ENCODE data around the gene GAL3ST2.
"Not testable (repeated sequence)": the region's sequence is repeated elsewhere in the genome, so short reads cannot be mapped to it uniquely, and the experiment has no call there.

The GAL3ST2 gene

DNA sequence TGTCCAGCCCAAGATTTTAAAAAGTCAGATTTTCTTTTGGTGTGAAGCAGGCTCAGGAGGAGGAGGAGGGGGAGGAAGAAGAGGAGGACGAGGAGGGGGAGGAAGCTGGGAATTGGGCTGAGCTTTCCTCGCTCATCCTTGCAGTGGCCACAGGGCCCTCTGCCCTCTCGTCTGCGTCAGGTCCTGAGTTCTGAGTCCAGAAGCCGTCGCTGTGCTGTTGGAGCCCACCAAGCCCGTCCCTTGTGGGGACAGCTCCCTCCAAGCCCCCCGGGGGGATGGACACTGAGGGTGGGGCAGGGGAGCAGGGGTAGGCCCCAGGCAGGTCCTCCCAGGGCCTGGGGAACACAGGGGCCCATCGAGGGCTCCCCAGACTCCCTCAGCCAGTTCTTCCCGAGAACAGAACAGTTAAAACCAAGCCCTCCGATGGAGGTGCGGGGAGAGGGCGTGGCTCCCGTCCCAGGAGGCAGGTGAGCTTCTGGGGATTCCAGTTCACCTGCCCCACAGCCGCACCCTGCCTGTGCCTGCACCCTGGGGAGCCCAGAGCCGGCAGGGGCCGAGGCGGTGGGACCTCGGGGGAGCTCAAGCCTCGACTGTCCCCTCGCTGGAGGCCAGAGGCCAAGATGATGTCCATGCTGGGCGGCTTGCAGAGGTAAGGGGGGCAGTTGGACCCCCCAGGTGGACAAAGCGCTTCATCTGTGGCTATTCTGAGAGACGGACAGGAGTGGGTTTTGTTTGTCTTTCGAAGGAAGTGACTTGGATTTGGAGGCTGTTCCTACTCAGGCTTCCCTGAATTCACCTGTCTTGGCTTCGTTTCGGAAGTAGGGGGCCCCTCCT lies at the start of gene GAL3ST2:
Gene GAL3ST2 (plus strand): TSS at position 487 of the 834 bp plus-strand sequence. CDS start 134 bp downstream, at position 621.
- DNase-seq, result peak in 1 of 2 donors; percentile 6

DNA sequence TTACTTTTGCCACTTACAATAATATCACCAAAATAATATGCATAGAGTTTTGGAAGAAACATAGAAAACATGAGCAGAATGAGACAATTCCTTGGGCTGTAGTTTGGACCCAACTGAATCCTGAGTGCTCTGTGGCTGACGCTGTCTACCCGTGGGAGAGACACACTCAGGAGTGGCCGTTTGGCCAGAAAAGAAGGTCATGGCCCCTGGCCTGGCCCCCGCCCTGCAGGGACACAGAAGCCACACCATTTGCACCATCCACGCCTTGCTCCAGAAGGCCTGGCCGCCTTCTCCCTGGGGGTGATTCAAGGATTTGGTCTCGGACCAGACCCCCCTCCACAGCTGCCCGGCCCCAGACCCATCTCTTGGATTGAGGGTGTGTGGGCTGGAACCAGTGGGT lies 48.6 kb upstream of the GAL3ST2 start:
- no peak for DNase-seq

DNA sequence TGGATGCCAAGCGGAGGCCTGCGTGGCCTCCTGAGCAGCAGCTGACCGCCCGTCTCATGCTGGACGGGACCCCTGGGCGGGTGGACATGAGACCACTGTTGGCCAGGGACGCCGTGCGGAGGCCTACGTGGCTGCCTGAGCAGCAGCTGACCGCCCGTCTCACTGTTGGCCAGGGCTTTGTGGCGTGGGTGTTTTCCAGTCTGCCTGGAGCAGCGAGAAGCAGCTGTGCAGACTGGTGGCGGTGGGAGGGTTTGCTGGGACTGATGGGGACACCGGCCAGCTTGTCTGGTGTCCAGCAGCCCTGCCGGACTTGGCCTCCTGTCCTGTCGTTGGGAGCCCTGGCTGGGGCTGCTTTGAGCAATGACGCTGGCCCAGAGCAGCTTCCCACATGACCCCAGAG lies 48.0 kb upstream of the GAL3ST2 start:
- DNase-seq, result no peak

DNA sequence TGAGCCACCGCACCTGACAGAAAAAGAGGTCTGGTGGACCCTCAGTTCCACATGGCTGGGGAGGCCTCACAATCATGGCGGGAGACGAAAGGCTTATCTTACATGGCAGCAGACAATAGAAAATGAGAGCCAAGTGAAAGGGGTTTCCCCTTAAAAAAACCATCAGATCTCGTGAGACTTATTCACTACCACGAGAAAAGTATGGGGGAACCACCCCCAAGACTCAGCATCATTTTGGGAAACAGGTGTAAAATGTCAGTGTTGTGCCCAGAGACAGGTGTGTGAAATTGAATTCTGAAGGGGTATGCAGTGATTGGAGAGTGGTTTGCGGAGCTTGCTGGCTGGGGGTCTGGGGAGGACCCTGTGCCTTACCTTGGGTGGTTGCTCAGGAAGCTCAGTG lies 46.8 kb upstream of the GAL3ST2 start:
- DNase-seq, result no peak

DNA sequence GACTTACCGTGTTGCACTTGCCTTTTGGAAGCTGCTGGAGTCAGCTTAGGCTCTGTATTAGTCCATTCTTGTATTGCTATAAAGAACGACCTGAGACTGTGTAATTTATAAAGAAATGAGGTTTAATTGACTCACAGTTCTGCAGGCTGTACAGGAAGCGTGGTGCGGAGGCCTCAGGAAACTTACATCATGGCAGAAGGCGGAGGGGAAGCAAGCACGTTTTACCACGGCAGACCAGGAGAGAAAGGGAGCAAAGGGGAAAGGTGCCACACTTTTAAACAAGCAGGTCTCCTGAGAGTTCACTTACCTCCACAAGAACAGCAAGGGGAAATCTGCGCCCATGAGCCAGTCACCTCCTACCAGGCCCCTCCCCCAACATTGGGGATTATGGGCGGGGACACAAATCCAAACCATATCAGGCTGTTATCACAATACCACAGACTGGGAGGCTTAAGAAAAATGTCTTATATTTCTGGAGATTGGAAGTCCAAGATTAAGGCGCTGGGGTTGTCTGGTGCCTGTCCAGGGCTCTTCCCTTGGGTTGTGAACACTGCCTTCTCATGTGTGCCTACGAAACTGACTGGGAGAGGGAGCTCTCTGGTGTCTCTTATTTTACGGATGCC lies 45.8 kb upstream of the GAL3ST2 start:
- DNase-seq, result no peak

DNA sequence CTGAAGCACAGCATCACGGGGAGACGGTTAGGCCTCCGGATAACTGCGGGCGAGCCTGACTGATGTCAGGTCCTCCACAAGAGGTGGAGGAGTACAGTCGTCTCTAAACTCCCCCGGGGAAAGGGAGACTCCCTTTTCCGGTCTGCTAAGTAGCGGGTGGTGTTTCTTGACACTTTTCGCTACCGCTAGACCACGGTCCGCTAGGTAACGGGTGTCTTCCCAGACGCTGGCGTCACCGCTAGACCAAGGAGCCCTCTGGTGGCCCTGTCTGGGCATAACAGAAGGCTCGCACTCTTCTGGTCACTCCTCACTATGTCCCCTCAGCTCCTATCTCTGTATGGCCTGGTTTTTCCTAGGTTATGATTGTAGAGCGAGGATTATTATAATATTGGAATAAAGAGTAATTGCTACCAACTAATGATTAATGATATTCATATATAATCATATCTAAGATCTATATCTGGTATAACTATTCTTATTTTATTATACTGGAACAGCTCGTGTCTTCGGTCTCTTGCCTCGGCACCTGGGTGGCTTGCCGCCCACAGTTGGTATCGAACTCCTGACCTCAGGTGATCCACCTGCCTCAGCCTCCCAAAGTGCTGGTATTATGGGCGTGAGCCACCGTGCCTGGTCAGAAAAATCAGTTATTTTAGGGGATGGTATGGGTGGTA lies 44.0 kb upstream of the GAL3ST2 start:
- DNase-seq, result peak; percentile 51 to 62

DNA sequence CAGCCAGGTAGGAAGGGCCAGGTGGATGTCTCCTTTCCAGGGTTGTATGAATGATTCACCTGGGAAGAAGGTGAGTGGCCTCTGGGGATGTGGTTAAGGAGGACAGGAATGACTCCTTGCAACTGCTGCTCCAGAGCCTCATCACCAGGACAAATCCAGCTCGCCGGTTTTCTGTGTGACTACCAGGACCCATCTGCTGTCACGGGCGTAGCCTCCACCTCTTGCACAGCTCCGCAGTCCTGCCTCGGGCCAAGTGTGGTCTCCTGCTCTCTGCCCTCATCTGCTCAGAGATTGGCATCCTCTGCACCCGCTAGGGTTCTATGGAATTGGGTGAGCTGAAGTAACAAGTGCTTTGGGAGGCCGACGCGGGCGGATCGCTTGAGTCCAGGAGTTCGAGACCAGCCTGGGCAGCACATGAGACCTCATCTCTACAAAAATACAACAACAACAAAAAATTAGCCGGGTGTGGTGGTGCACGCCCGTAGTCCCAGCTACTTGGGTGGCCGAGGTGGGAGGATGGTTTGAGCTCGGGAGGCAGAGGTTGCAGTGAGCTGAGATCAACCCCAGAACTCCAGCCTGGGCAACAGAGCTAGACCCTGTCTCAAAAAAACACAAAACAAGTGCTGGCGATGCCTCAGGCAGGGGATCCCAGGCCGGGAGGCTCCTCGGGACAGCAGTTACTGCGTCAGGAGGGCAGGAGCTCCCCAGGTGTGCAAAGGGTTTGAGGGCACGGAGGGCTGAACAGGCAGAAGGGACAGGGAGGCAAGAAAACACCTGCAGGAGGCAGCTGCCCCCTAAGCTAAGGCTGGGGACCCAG lies 43.0 kb upstream of the GAL3ST2 start:
- DNase-seq, result no peak

DNA sequence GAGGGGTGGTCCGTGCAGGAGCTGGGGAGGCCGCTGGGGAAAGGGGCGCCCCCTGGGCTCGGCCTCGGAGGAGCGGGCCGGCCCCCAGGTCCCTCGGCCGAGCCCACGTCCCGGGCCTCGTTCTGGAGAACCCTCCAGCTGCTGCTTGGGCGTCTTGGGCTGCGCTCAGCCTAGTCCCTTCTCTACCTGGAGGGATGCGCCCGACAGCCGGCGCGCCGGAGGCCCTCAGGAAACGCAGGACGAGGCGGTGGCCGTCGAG lies 42.5 kb upstream of the GAL3ST2 start:
- no peak for DNase-seq

DNA sequence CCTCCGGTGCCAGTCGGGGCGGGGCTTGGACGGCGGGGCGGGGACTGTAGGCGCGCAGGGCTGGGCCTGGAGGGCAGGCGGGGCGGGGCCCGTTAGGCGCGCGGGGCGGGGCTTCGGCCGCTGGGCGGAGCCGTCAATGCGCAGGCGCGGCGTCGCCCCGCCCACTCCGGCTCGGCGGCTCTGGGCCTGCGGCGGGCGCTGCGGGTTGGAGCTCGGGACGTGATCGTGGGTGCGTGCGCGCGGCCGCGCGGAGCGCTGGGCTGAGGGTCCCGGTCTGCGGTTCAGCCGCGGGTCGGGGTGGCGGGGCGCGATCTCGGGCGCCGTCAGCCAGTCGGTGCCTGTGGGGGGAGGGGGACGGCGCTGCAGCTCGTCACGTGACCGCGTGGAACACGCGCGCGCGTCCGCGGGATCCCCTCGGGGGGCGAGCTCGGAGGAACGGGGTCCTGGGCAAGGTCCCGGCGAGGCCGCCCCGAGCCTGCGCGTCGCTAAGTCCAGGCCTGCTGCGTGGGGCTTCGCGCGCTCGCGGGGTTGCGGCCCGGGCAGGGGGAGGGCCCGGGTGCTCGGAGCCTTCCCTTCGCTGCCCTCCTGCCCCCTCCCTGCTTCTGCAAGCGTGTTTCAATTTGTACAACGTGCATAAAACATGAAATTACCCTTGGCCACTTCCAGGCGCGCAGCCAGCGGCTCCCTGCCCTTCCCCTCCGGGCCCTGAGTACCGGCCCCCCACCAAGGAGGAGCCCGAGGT lies 42.0 kb upstream of the GAL3ST2 start, which contains the start of gene D2HGDH:
Gene D2HGDH (plus strand): TSS at position 164 of the 742 bp plus-strand sequence. CDS start 595 bp downstream, outside the sequence.
- peak; percentile 90 to 92 for DNase-seq

DNA sequence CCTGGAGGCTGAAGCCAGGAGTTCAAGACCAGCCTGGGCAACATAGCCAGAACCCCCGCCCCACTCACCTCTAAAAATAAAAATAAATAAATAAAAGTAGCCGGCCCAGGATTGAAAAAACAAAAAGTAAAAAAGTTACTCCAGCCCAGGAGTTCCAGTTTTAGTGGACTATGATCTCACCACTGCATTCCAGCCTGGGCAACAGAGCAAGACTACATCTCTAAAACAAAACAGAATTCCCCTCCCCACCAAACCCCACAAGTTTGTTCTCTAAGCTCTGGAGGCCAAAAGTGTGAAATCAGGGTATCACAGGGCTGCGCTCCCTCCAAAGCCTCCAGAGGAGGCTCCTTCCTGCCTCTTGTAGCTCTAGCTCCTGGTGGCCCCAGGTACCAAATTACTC lies 40.5 kb upstream of the GAL3ST2 start:
- DNase-seq, result no peak

DNA sequence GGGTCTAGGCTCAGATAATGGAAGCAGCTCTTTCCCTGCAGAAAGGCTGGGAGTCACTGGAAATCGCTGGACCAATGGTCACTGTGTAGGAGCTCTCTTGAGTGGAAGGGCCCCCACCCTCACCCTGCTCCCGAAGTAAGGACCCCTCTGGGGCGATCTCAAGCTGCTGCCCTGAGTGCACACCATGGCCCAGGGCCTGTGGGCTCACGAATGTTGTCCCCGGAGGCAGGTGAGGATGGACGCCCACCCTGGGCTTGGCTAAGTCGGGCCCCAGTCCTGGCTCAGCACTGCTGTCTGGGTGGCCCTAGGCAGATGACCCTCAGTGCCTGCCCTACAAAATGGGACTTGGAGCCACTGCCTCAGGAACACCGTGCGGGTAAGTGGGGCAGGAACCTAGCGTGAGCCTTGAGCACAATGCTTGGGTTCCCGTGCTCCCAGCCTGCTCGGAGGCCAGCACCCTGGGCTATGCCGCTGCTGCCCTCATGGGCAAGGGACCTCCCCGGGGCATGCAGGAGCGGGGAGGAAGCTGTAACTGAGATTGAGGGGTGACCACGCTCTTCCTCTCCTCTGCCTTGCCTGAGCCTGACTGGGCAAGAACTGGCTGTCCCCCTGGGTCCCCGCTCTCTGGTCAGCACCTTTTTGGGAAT lies 38.5 kb upstream of the GAL3ST2 start:
- DNase-seq, result no peak

DNA sequence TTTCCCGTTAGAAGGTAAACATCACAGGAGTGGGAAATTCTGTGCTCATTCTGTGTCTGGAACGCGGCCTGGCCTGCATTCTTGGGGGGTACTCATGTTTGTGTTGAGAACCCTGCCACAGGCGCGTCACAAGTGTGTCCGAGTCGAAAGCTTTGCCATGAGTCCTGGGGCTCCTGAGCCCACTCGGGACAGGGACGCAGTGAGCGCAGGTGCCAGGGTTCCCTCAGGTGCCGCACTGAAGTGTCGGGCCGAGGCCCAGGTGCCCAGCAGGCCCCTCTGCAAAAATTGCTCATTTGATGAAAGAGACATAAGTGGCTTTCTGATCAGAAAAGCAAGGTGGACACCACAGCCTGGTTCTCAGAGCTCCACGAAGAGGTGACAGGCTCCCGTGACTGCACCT lies 37.4 kb upstream of the GAL3ST2 start:
- no peak for DNase-seq

DNA sequence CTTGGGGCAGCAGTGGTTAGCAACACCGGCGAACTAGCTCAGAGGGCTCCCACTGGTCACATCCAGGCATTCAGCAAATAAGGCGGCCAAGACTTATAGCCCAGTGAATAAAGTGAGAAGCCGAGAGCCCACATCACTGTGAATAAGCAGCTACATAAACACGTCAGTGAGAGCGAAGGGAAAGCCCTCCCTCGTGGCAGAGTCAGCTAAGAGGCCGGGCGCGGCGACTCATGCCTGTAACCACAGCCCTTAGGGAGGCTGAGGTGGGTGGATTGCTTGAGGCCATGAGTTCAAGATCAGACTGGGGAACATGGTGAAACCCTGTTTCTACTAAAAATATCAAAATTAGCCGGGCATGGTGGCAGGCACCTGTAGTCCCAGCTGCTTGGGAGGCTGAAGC lies 37.0 kb upstream of the GAL3ST2 start:
- DNase-seq, result no peak

DNA sequence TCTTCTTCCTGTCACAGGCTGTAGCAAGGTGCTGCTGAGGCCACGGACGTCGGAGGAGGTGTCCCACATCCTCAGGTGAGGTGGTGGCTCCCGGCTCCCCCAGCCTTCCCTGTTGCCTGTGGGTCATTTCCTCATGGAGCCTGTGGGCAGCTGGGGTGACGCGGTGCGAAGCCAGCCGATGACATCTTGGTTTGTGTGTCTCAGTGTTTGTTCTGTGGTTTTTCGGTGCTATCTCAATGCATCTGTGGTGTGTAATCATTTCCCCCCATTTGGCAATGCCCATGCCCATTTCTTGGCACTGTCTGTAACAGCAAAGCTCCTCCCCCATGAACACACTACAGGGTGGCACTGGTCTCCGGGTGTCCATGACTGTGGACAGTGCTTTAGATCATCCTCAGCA lies 35.6 kb upstream of the GAL3ST2 start:
- DNase-seq, result peak; percentile 23 to 52

DNA sequence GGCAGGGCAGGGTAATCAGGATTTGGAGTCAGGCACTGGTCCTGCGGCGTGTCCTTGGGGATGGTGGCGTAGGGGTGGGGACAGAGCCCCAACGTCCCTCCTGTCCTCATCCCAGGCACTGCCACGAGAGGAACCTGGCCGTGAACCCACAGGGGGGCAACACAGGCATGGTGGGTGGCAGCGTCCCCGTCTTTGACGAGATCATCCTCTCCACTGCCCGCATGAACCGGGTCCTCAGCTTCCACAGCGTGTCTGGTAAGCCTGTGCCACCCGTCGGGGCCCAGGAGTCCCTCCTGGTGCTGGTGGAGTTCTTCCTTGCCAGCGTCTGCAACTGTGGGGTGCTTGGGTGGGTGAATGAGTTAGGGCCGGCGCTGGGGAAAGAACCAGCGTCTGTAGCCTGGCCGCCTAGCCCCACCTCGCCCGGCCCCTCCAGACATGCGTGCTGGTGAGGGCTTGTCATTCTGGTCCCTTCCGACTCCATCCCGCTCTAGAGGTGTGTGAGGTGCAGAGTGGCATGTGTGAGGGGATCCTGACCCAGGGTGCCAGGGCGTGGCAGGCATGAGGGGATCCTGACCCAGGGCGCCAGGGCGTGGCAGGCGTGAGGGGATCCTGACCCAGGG lies 34.2 kb upstream of the GAL3ST2 start:
- no peak for DNase-seq

DNA sequence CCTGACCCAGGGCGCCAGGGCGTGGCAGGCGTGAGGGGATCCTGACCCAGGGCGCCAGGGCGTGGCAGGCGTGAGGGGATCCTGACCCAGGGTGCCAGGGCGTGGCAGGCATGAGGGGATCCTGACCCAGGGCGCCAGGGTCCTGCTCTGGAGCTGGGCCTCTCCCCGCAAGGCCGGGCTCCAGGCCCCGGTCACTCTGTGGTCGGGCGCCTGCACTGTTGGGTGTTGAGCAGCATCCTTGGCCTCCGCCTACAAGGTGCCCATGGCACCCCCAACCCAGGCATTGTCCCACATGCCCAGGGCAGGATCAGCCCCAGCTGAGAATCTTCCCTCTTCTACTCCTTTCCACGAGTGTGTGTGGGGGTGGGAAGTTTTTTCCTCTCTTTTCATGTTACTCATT lies 33.6 kb upstream of the GAL3ST2 start:
- not testable (repeated sequence) for DNase-seq

DNA sequence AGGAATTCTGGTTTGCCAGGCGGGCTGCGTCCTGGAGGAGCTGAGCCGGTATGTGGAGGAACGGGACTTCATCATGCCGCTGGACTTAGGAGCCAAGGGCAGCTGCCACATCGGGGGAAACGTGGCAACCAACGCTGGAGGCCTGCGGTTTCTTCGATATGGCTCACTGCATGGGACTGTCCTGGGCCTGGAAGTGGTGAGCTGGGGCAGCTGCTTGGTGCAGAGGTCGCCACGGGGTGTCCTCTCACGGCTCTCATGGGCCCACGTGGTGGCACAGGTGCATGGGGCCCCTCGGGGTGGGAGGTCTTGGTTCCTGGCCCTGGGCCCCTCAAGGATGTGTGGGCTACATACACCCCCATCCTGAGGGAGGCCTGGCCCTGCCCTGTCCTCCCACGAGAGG lies 33.0 kb upstream of the GAL3ST2 start:
- no peak for DNase-seq

DNA sequence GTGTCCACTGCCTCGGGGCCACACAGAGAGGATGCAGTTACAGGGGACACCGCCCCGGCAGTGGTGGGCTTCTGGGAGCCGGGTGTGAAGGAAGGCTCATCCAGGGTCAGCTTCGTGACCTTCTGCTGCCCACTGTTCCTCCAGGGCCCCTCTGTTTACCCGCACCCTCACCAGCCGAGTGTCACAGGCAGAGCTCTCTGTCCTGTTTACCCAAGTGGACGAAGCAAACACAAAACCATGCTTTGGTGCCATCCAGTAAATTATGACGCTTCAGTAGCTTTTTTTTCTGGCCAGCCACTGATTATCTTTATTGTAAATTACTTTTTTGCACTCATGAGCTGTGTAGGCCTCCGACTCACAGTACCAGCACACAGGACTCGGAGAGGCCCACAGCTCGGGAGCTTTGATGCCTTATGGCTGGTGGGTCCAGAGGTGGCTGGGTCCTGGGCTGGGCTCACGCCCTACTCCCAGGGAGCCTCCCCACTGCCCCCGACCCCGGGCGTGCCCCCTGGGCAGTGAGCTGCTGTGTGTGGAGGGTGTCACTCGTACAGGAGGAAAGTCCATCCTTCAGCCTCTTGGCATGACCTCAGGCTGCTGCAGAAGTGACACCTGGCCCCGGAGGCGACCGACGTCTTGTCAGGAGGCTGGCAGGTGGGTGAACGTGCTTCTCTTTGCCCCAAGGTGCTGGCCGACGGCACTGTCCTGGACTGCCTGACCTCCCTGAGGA lies 32.4 kb upstream of the GAL3ST2 start:
- DNase-seq, result no peak

DNA sequence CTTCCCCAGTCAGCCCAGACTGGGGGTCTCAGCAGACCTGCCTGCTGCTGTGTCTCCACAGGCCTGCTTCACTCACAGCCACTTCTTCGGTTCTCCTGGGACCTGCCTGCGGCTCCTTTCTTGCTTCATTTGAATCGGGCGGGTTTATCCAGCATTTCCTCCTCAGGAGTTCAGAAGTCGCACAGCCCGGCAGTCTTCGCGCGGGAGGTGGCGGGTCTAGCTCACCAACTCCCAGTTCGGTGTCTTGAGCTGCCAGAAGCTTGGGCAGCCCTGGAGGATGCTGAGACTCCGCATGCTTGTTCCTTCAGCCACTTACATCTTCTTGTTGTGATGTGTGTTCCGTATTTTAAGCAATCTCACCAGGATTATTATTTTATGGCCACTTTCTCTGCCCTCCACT lies 31.3 kb upstream of the GAL3ST2 start:
- no peak for DNase-seq

DNA sequence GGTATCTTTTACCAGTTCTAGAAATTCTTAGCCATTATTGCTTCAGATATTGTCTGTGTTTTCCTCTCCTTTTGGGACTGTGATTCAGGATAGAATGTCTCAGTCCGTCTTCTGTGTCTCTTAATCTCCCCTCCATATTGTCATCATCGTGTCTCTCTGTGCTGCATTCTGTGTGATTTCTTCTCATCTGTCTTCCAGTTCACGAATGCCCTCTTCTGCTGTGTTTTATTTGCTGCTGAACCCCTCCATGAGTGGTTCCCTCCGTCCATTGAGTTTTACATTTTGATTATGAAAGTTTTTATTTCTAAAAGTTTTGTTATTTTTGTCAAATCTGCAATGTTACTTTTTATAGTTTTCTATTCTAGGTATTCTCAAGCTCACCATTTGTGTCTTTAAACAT lies 30.5 kb upstream of the GAL3ST2 start:
- DNase-seq, result no peak
